Body of pancreas (tissue), 4 donors: Measurements from ENCODE around the gene ARSB. TPM values are rescaled to one million over a fixed set of nuclear protein-coding genes. Genes with fewer than 3 reads are reported as not detected.

Experiments
- ATAC-seq: fragments of 150-250 bp; one replicate; pipeline ENCODE4 v1.9.1; 2016
- DNase-seq, 4 donors: peaks; one replicate each; pipeline ENCODE4 v3.0.0-alpha.2; 2019
- H3K27ac ChIP-seq, 4 donors: fragments of 200-600 bp; sonication (generic); 1 replicate in 3 of 4; 2 replicates in 1 of 4; pipeline versions ENCODE4 v1.5.1 to v1.6.1; 2016 to 2019; ENCODE audit warnings: mild to moderate bottlenecking in 1 of 4, mixed read lengths in 1 of 4, moderate library complexity in 1 of 4
- H3K27me3 ChIP-seq, 2 donors: fragments of 200-600 bp; sonication (generic); one replicate each; pipeline ENCODE4 v1.6.0; 2016; ENCODE audit warnings: mild to moderate bottlenecking in 1 of 2
- H3K36me3 ChIP-seq, 2 donors: fragments of 200-600 bp; sonication (generic); replicated peaks in 1 of 2; 2 replicates each; pipeline ENCODE4 v1.5.1; 2016; ENCODE audit warnings: low read depth in 2 of 2; ENCODE audit not compliant: insufficient read depth in 1 of 2
- H3K4me1 ChIP-seq: fragments of 200-600 bp; sonication (generic); one replicate; pipeline ENCODE4 v1.6.0; 2016
- H3K4me3 ChIP-seq, 2 donors: fragments of 200-600 bp; sonication (generic); 1 replicate in 1 of 2; 2 replicates in 1 of 2; pipeline ENCODE4 v1.5.1; 2016 to 2019
- H3K9me3 ChIP-seq, 3 donors: fragments of 200-600 bp; sonication (generic); 1 replicate in 2 of 3; 2 replicates in 1 of 3; pipeline ENCODE4 v1.5.1; 2016
- CTCF ChIP-seq, 7 experiments: fragments of 450-650 bp in 4 of 7; fragments of 200-600 bp in 3 of 7; sonication (generic) in 3 of 7; IDR thresholded peaks; one replicate each; pipeline ENCODE4 v1.5.1; 2016 to 2019; ENCODE audit warnings: antibody characterized with exemption in 7 of 7
- POLR2A ChIP-seq, 3 donors: fragments of 450-650 bp; IDR thresholded peaks; one replicate each; pipeline ENCODE4 v1.6.1; 2016; ENCODE audit warnings: antibody characterized with exemption in 3 of 3, mild to moderate bottlenecking in 2 of 3
- WGBS, 2 donors: methylation state at CpG; one replicate each; pipeline ENCODE4 v1.1.5; 2017; 5-methylcytosine and 5-hydroxymethylcytosine counted together
- intact Hi-C: fragments of 100-400 bp; cut with DNase I; formaldehyde crosslinking; loops from one replicate; pipeline ENCODE4 v1.15.1; 2023
- total RNA-seq, 2 donors: library from RNA; depleted of rRNA; stranded (reverse); fragments of >200 nt; gene quantifications; one replicate each; pipeline ENCODE4 v1.1.0, GENCODE V29; 2016

ARSB gene
- total RNA-seq, 2 donors from 2014 or later = 9.9 to 12.2 TPM

GRCh38 chr5:78783434-78784130, 201.5 kb downstream of the ARSB start:
- WGBS, 2 donors = 88 to 89% methylated on average over 2 of the region's 2 CpGs
- intact Hi-C loops = no loop called here

GRCh38 chr5:78782728-78783127, 202.4 kb downstream of the ARSB start:
- DNase-seq = no peak
- intact Hi-C loops = no loop called here
- WGBS, 2 donors = 79 to 93% methylated on average over 1 of the region's 1 CpG

More at GRCh38 chr5:78783434-78784130, 201.5 kb downstream of the ARSB start:
- no peaks in the 10 kb centered on the region for H3K9me3 ChIP-seq
- no peak for TF ChIP-seq CTCF (IDR thresholded peaks at IDR 0.05)
- no peak for TF ChIP-seq POLR2A (IDR thresholded peaks at IDR 0.05)
- H3K4me1 ChIP-seq = no peaks in the 10 kb centered on the region
- H3K36me3 ChIP-seq = no peaks in the 10 kb centered on the region
- no peak for DNase-seq
- no peak overlapping the region for H3K4me3 ChIP-seq
- no peaks in the 10 kb centered on the region for H3K27me3 ChIP-seq
- no peak for ATAC-seq
- H3K27ac ChIP-seq = no peak overlapping the region

GRCh38 chr5:78781611-78782286, 203.4 kb downstream of the ARSB start:
- no peaks in the 10 kb centered on the region for H3K36me3 ChIP-seq
- H3K27me3 ChIP-seq = no peaks in the 10 kb centered on the region
- H3K4me3 ChIP-seq = no peak overlapping the region
- ATAC-seq (no peak), DNase-seq (no peak)
- TF ChIP-seq CTCF (IDR thresholded peaks at IDR 0.05) = no peak
- TF ChIP-seq POLR2A (IDR thresholded peaks at IDR 0.05) = no peak
- H3K9me3 ChIP-seq = no peaks in the 10 kb centered on the region
- no peaks in the 10 kb centered on the region for H3K4me1 ChIP-seq
- intact Hi-C loops = no loop called here
- 81 to 85% methylated on average over 7 of the region's 7 CpGs for WGBS, 2 donors
- H3K27ac ChIP-seq = no peak overlapping the region

More at GRCh38 chr5:78782728-78783127, 202.4 kb downstream of the ARSB start:
- Histone ChIP-seq H3K36me3 (no peaks in the 10 kb centered on the region), H3K27me3 (no peaks in the 10 kb centered on the region), H3K4me3 (no peak overlapping the region), H3K9me3 (no peaks in the 10 kb centered on the region), H3K27ac (no peak overlapping the region), H3K4me1 (no peaks in the 10 kb centered on the region)
- no peak for TF ChIP-seq POLR2A (IDR thresholded peaks at IDR 0.05)
- TF ChIP-seq CTCF (IDR thresholded peaks at IDR 0.05) = no peak
- ATAC-seq = no peak

GRCh38 chr5:78779771-78780616, 205.1 kb downstream of the ARSB start:
- ATAC-seq (no peak), DNase-seq (no peak)

More at GRCh38 chr5:78779771-78780616, 205.1 kb downstream of the ARSB start:
- TF ChIP-seq CTCF (IDR thresholded peaks at IDR 0.05) = no peak
- TF ChIP-seq POLR2A (IDR thresholded peaks at IDR 0.05) = no peak
- Histone ChIP-seq H3K27ac (no peak overlapping the region), H3K27me3 (no peaks in the 10 kb centered on the region), H3K4me3 (no peak overlapping the region), H3K4me1 (no peaks in the 10 kb centered on the region), H3K36me3 (no peaks in the 10 kb centered on the region), H3K9me3 (no peaks in the 10 kb centered on the region)
- intact Hi-C loops = no loop called here
- 80 to 84% methylated on average over 12 of the region's 12 CpGs for WGBS, 2 donors
